GM23338 (cell line): ENCODE results near the gene WDCP. TPM values are rescaled to one million over a fixed set of nuclear protein-coding genes. Genes with fewer than 3 reads are reported as not detected.

ENCODE experiments used
- ATAC-seq: fragments of 200-7000 bp; cut with Tn5 transposase; 3 replicates; pipeline ENCODE4 v1.9.1; 2020
- DNase-seq: peaks from one replicate; pipeline ENCODE4 v3.0.0-alpha.2; 2015; ENCODE audit warnings: low spot score
- H2AFZ ChIP-seq: fragments of 200-600 bp; sonication (generic); 2 replicates; pipeline ENCODE4 v1.8.0; 2016; ENCODE audit warnings: antibody characterized with exemption, mild to moderate bottlenecking, moderate library complexity
- H3F3A ChIP-seq: fragments of 200-600 bp; sonication (generic); replicated peaks from 2 replicates; pipeline ENCODE4 v1.8.0; 2017; ENCODE audit warnings: antibody characterized with exemption, mixed run types, low read depth
- H3K27ac ChIP-seq: fragments of 200-600 bp; sonication (generic); 2 replicates; pipeline ENCODE4 v1.6.1; 2016; ENCODE audit warnings: low read depth
- H3K27me3 ChIP-seq: fragments of 200-600 bp; sonication (generic); 2 replicates; pipeline ENCODE4 v1.8.0; 2016; ENCODE audit warnings: mild to moderate bottlenecking, mixed run types, moderate library complexity; ENCODE audit not compliant: insufficient read depth
- H3K36me3 ChIP-seq: fragments of 200-600 bp; sonication (generic); 2 replicates; pipeline ENCODE4 v1.8.0; 2016; ENCODE audit warnings: mild to moderate bottlenecking; ENCODE audit not compliant: insufficient read depth
- H3K4me1 ChIP-seq: fragments of 200-600 bp; sonication (generic); 2 replicates; pipeline ENCODE4 v1.8.0; 2016; ENCODE audit warnings: mild to moderate bottlenecking, moderate library complexity; ENCODE audit not compliant: insufficient read depth
- H3K4me2 ChIP-seq: fragments of 200-600 bp; sonication (generic); 2 replicates; pipeline ENCODE4 v1.7.1; 2017; ENCODE audit warnings: mixed run types
- H3K4me3 ChIP-seq: fragments of 200-600 bp; sonication (generic); 2 replicates; pipeline ENCODE4 v1.6.1; 2016; ENCODE audit warnings: mixed run types
- H3K79me2 ChIP-seq: fragments of 200-600 bp; sonication (generic); replicated peaks from 2 replicates; pipeline ENCODE4 v1.8.0; 2017; ENCODE audit warnings: mild to moderate bottlenecking; ENCODE audit not compliant: insufficient read depth
- H3K9me2 ChIP-seq: fragments of 200-600 bp; sonication (generic); 2 replicates; pipeline ENCODE4 v1.8.0; 2017; ENCODE audit not compliant: insufficient read depth
- H4K20me1 ChIP-seq: fragments of 200-600 bp; sonication (generic); replicated peaks from 2 replicates; pipeline ENCODE4 v1.8.0; 2017; ENCODE audit warnings: mild to moderate bottlenecking; ENCODE audit not compliant: insufficient read depth
- H3K27ac Mint-ChIP-seq: 2 replicates; pipeline ENCODE4 v1.8.0; 2020; ENCODE audit warnings: inconsistent platforms, mild to moderate bottlenecking, moderate library complexity, mixed read lengths
- H3K27me3 Mint-ChIP-seq: 3 replicates; pipeline ENCODE4 v1.8.0; 2022; ENCODE audit warnings: low read depth, mild to moderate bottlenecking, moderate library complexity, mixed read lengths, inconsistent platforms; ENCODE audit not compliant: insufficient read depth, poor library complexity
- H3K36me3 Mint-ChIP-seq: 3 replicates; pipeline ENCODE4 v1.8.0; 2021; ENCODE audit warnings: low read depth, mild to moderate bottlenecking, inconsistent platforms, moderate library complexity, mixed read lengths
- H3K4me1 Mint-ChIP-seq: 3 replicates; pipeline ENCODE4 v1.8.0; 2020; ENCODE audit warnings: mild to moderate bottlenecking, inconsistent platforms, mixed read lengths
- H3K4me3 Mint-ChIP-seq: 3 replicates; pipeline ENCODE4 v1.8.0; 2021; ENCODE audit warnings: moderate library complexity, mild to moderate bottlenecking, inconsistent platforms, mixed read lengths
- H3K9me3 Mint-ChIP-seq: 3 replicates; pipeline ENCODE4 v1.8.0; 2020; ENCODE audit warnings: moderate library complexity, mild to moderate bottlenecking, inconsistent platforms, mixed read lengths
- CREB1 ChIP-seq: fragments of 250-450 bp; sonication (Bioruptor Pico); IDR thresholded peaks from 2 replicates; pipeline ENCODE4 v1.5.0; 2020; ENCODE audit warnings: low read depth, mild to moderate bottlenecking, moderate library complexity
- EZH2 ChIP-seq: fragments of 200-600 bp; sonication (generic); IDR thresholded peaks from one replicate; pipeline ENCODE4 v1.8.0; 2017; ENCODE audit warnings: antibody characterized with exemption, mild to moderate bottlenecking, low read depth; ENCODE audit not compliant: unreplicated experiment
- EZH2phosphoT487 ChIP-seq: fragments of 200-600 bp; sonication (generic); IDR thresholded peaks from one replicate; pipeline ENCODE4 v1.8.1; 2018; ENCODE audit warnings: antibody characterized with exemption; ENCODE audit not compliant: unreplicated experiment
- JUNB ChIP-seq: IDR thresholded peaks from one replicate; pipeline ENCODE4 v1.6.1; 2016; ENCODE audit warnings: antibody characterized with exemption; ENCODE audit not compliant: unreplicated experiment
- NANOG ChIP-seq: IDR thresholded peaks from 2 replicates; pipeline ENCODE4 v1.6.1; 2016; ENCODE audit warnings: antibody characterized with exemption, borderline replicate concordance
- POLR2AphosphoS5 ChIP-seq: IDR thresholded peaks from 2 replicates; pipeline ENCODE4 v1.6.1; 2016; ENCODE audit warnings: antibody characterized with exemption, low read depth
- STAT1 ChIP-seq: IDR thresholded peaks from one replicate; pipeline ENCODE4 v1.6.1; 2016; ENCODE audit warnings: antibody characterized with exemption; ENCODE audit not compliant: unreplicated experiment
- ZNF114 ChIP-seq: fragments of 250-450 bp; sonication (Bioruptor Pico); IDR thresholded peaks from 2 replicates; pipeline ENCODE4 v1.5.0; 2020; ENCODE audit warnings: mild to moderate bottlenecking, moderate library complexity
- ZNF331 ChIP-seq: fragments of 250-450 bp; sonication (Bioruptor Pico); IDR thresholded peaks from 2 replicates; pipeline ENCODE4 v1.5.0; 2020; ENCODE audit warnings: low read depth, mild to moderate bottlenecking, moderate library complexity
- polyA plus RNA-seq: library from polyadenylated mRNA; unstranded; fragments of >200 nt; fragmentation: Nextera tagmentation; extraction: Ambion mirVana; gene quantifications from 2 replicates; pipeline ENCODE4 v1.2.1, GENCODE V29; 2016
- total RNA-seq: library from RNA; depleted of rRNA; stranded (reverse); fragments of >200 nt; shearing (Covaris generic); gene quantifications from 2 replicates; pipeline ENCODE4 v1.2.3, GENCODE V29; 2014
- TF ChIP-seq, protein P1 (sequence below): IDR thresholded peaks from 2 replicates; pipeline ENCODE4 v1.6.1; 2016; ENCODE audit warnings: antibody characterized with exemption
- TF ChIP-seq, protein P2 (sequence below): fragments of 250-450 bp; sonication (Bioruptor Pico); IDR thresholded peaks from 2 replicates; pipeline ENCODE4 v1.5.0; 2020; ENCODE audit warnings: mild to moderate bottlenecking, moderate library complexity
- TF ChIP-seq, protein P3 (sequence below): IDR thresholded peaks from one replicate; pipeline ENCODE4 v1.6.1; 2018; ENCODE audit warnings: antibody characterized with exemption; ENCODE audit not compliant: unreplicated experiment
- TF ChIP-seq, protein P4 (sequence below), 2 experiments: fragments of 200-600 bp in 1 of 2; sonication (generic) in 1 of 2; conservative IDR thresholded peaks; 2 replicates each; pipeline versions ENCODE4 v1.5.1 to v1.6.1; 2016 to 2017; ENCODE audit warnings: antibody characterized with exemption in 2 of 2, low read depth in 2 of 2, mild to moderate bottlenecking in 2 of 2, moderate library complexity in 1 of 2

Gene WDCP
- total and polyA plus RNA-seq, 2 experiments from 2014 or later = 10.5 to 28.6 TPM

DNA sequence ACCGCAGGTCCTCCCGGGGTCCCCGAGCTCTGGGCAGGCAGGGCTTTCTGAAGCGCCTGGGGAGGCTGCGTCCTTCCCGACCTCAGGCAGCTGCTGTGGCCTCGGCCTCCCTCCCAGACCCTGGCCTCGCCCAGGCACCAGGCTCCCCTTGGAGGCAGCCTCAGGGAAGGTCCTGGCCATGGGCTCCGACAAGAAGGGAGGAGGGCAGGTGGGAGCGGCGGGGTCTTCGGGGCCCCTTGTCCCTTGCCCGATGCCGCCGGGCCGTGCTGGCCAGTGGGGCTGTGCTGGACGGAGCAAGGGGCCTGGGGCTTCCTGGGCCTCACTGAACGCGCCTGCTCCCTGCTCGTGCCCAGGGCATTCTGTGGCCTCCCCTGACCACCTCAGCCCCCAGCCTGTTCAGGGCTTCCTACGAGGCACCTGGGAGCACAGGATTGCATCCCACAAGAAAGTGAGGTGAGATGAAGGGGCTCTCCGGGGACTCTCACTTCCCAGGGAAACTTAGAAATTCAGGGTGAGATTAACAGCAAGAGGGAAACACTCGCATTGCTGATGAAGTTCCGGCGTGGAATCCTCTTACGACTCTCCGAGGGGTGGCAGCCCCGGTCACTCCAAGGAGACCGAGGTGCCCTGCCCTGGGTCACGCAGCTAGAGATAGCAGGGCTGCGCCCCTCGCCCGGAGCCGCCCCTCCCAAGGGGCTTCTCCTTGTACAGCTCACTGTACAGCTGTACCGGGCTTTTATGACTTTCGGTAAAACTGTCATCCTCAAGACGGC is 36.5 kb downstream of the WDCP start:
- Histone ChIP-seq H3K4me3 (peak overlapping the region; percentile 72), H3K4me2 (peak overlapping the region; percentile 87), H3K79me2 (no peaks in the 10 kb centered on the region), H3K27ac (no peak overlapping the region), H4K20me1 (no peaks in the 10 kb centered on the region), H3K4me1 (peaks cover 18% of the 10 kb centered on the region), H3K36me3 (no peaks in the 10 kb centered on the region), H2AFZ (peak overlapping the region; percentile 95), H3F3A (peaks cover 11% of the 10 kb centered on the region; the same call in 1 of the 2 replicates), H3K27me3 (peaks cover 14% of the 10 kb centered on the region), H3K9me2 (no peaks in the 10 kb centered on the region)
- Mint-ChIP-seq H3K4me1 (peaks cover 14% of the 10 kb centered on the region; the same call in 2 of the 3 replicates), H3K4me3 (peak overlapping the region; percentile 42), H3K27ac (no peak overlapping the region), H3K27me3 (peaks cover 15% of the 10 kb centered on the region), H3K36me3 (no peaks in the 10 kb centered on the region), H3K9me3 (no peaks in the 10 kb centered on the region)
- DNase-seq = peak; percentile 32
- ATAC-seq = peak; percentile 52
- no peak for TF ChIP-seq CREB1 (CRISPR knock-in tag)
- TF ChIP-seq NANOG = no peak
- TF ChIP-seq ZNF331 (CRISPR knock-in tag) = no peak
- no peak for TF ChIP-seq EZH2
- TF ChIP-seq EZH2phosphoT487 = no peak
- TF ChIP-seq, protein P1, sequence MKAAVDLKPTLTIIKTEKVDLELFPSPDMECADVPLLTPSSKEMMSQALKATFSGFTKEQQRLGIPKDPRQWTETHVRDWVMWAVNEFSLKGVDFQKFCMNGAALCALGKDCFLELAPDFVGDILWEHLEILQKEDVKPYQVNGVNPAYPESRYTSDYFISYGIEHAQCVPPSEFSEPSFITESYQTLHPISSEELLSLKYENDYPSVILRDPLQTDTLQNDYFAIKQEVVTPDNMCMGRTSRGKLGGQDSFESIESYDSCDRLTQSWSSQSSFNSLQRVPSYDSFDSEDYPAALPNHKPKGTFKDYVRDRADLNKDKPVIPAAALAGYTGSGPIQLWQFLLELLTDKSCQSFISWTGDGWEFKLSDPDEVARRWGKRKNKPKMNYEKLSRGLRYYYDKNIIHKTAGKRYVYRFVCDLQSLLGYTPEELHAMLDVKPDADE = no peak
- TF ChIP-seq, protein P2, sequence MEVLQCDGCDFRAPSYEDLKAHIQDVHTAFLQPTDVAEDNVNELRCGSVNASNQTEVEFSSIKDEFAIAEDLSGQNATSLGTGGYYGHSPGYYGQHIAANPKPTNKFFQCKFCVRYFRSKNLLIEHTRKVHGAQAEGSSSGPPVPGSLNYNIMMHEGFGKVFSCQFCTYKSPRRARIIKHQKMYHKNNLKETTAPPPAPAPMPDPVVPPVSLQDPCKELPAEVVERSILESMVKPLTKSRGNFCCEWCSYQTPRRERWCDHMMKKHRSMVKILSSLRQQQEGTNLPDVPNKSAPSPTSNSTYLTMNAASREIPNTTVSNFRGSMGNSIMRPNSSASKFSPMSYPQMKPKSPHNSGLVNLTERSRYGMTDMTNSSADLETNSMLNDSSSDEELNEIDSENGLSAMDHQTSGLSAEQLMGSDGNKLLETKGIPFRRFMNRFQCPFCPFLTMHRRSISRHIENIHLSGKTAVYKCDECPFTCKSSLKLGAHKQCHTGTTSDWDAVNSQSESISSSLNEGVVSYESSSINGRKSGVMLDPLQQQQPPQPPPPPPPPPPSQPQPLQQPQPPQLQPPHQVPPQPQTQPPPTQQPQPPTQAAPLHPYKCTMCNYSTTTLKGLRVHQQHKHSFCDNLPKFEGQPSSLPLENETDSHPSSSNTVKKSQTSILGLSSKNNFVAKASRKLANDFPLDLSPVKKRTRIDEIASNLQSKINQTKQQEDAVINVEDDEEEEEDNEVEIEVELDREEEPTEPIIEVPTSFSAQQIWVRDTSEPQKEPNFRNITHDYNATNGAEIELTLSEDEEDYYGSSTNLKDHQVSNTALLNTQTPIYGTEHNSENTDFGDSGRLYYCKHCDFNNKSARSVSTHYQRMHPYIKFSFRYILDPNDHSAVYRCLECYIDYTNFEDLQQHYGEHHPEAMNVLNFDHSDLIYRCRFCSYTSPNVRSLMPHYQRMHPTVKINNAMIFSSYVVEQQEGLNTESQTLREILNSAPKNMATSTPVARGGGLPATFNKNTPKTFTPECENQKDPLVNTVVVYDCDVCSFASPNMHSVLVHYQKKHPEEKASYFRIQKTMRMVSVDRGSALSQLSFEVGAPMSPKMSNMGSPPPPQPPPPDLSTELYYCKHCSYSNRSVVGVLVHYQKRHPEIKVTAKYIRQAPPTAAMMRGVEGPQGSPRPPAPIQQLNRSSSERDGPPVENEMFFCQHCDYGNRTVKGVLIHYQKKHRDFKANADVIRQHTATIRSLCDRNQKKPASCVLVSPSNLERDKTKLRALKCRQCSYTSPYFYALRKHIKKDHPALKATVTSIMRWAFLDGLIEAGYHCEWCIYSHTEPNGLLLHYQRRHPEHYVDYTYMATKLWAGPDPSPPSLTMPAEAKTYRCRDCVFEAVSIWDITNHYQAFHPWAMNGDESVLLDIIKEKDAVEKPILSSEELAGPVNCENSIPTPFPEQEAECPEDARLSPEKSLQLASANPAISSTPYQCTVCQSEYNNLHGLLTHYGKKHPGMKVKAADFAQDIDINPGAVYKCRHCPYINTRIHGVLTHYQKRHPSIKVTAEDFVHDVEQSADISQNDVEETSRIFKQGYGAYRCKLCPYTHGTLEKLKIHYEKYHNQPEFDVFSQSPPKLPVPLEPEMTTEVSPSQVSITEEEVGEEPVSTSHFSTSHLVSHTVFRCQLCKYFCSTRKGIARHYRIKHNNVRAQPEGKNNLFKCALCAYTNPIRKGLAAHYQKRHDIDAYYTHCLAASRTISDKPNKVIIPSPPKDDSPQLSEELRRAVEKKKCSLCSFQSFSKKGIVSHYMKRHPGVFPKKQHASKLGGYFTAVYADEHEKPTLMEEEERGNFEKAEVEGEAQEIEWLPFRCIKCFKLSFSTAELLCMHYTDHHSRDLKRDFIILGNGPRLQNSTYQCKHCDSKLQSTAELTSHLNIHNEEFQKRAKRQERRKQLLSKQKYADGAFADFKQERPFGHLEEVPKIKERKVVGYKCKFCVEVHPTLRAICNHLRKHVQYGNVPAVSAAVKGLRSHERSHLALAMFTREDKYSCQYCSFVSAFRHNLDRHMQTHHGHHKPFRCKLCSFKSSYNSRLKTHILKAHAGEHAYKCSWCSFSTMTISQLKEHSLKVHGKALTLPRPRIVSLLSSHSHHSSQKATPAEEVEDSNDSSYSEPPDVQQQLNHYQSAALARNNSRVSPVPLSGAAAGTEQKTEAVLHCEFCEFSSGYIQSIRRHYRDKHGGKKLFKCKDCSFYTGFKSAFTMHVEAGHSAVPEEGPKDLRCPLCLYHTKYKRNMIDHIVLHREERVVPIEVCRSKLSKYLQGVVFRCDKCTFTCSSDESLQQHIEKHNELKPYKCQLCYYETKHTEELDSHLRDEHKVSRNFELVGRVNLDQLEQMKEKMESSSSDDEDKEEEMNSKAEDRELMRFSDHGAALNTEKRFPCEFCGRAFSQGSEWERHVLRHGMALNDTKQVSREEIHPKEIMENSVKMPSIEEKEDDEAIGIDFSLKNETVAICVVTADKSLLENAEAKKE (CRISPR knock-in tag) = no peak
- no peak for TF ChIP-seq STAT1
- no peak for TF ChIP-seq ZNF114 (CRISPR knock-in tag)
- no peak for TF ChIP-seq JUNB
- TF ChIP-seq POLR2AphosphoS5 = no peak
- TF ChIP-seq, protein P3, sequence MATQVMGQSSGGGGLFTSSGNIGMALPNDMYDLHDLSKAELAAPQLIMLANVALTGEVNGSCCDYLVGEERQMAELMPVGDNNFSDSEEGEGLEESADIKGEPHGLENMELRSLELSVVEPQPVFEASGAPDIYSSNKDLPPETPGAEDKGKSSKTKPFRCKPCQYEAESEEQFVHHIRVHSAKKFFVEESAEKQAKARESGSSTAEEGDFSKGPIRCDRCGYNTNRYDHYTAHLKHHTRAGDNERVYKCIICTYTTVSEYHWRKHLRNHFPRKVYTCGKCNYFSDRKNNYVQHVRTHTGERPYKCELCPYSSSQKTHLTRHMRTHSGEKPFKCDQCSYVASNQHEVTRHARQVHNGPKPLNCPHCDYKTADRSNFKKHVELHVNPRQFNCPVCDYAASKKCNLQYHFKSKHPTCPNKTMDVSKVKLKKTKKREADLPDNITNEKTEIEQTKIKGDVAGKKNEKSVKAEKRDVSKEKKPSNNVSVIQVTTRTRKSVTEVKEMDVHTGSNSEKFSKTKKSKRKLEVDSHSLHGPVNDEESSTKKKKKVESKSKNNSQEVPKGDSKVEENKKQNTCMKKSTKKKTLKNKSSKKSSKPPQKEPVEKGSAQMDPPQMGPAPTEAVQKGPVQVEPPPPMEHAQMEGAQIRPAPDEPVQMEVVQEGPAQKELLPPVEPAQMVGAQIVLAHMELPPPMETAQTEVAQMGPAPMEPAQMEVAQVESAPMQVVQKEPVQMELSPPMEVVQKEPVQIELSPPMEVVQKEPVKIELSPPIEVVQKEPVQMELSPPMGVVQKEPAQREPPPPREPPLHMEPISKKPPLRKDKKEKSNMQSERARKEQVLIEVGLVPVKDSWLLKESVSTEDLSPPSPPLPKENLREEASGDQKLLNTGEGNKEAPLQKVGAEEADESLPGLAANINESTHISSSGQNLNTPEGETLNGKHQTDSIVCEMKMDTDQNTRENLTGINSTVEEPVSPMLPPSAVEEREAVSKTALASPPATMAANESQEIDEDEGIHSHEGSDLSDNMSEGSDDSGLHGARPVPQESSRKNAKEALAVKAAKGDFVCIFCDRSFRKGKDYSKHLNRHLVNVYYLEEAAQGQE = no peak
- TF ChIP-seq, protein P4, sequence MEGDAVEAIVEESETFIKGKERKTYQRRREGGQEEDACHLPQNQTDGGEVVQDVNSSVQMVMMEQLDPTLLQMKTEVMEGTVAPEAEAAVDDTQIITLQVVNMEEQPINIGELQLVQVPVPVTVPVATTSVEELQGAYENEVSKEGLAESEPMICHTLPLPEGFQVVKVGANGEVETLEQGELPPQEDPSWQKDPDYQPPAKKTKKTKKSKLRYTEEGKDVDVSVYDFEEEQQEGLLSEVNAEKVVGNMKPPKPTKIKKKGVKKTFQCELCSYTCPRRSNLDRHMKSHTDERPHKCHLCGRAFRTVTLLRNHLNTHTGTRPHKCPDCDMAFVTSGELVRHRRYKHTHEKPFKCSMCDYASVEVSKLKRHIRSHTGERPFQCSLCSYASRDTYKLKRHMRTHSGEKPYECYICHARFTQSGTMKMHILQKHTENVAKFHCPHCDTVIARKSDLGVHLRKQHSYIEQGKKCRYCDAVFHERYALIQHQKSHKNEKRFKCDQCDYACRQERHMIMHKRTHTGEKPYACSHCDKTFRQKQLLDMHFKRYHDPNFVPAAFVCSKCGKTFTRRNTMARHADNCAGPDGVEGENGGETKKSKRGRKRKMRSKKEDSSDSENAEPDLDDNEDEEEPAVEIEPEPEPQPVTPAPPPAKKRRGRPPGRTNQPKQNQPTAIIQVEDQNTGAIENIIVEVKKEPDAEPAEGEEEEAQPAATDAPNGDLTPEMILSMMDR (conservative IDR thresholded peaks at IDR 0.05; ENCODE audit: low read depth in 2 of 2) = no peak
